Activated CD4-positive, CD25-positive, alpha-beta regulatory T cell treated with anti-CD3 and anti-CD28 coated beads, Interleukin-2, amount 50 U/mL, for 24 hours (primary cell): ENCODE data around the gene AATK.

ENCODE experiments used
- ATAC-seq, 2 donors: fragments of 150-1000 bp; cut with Tn5 transposase; one replicate each; pipeline ENCODE4 v1.10.0; 2021; ENCODE audit warnings: mild to moderate bottlenecking in 1 of 2, moderate library complexity in 1 of 2

Gene AATK

GRCh38 chr17:81140018-81140417 lies 26.0 kb downstream of the AATK start:
- ATAC-seq: no peak

GRCh38 chr17:81139428-81139827 lies 26.6 kb downstream of the AATK start:
- no peak for ATAC-seq

GRCh38 chr17:81138500-81138899 lies 27.5 kb downstream of the AATK start:
- ATAC-seq: no peak

- ATAC-seq: no peak
These were observed 27.9 kb downstream of the AATK start for GRCh38 chr17:81138083-81138482.

- no peak for ATAC-seq
These were observed 28.8 kb downstream of the AATK start for GRCh38 chr17:81137248-81137647.

GRCh38 chr17:81136366-81136765 lies 29.7 kb downstream of the AATK start:
- ATAC-seq: no peak

- no peak for ATAC-seq
These were observed 30.3 kb downstream of the AATK start for GRCh38 chr17:81135505-81136278.

GRCh38 chr17:81134064-81134781 lies 31.8 kb downstream of the AATK start:
- no peak for ATAC-seq

- ATAC-seq: no peak
These were observed 33.0 kb downstream of the AATK start for GRCh38 chr17:81132770-81133723.

- no peak for ATAC-seq
These were observed 33.9 kb downstream of the AATK start for GRCh38 chr17:81132197-81132540.

GRCh38 chr17:81131486-81132196 lies 34.4 kb downstream of the AATK start:
- ATAC-seq: no peak

GRCh38 chr17:81130385-81131361 lies 35.3 kb downstream of the AATK start:
- ATAC-seq: no peak

- ATAC-seq: no peak
These were observed 36.2 kb downstream of the AATK start for GRCh38 chr17:81129711-81130367.

- no peak for ATAC-seq
These were observed 36.7 kb downstream of the AATK start for GRCh38 chr17:81129289-81129688.

GRCh38 chr17:81128774-81129173 lies 37.2 kb downstream of the AATK start:
- no peak for ATAC-seq

- no peak for ATAC-seq
These were observed 37.7 kb downstream of the AATK start for GRCh38 chr17:81128338-81128737.

- no peak for ATAC-seq
These were observed 38.4 kb downstream of the AATK start for GRCh38 chr17:81127526-81128177.

GRCh38 chr17:81127133-81127455 lies 38.9 kb downstream of the AATK start:
- ATAC-seq: no peak

GRCh38 chr17:81126281-81127132 lies 39.5 kb downstream of the AATK start:
- no peak for ATAC-seq
